Measurements from ENCODE around the gene PFDN4. TPM values are rescaled to one million over a fixed set of nuclear protein-coding genes. Genes with fewer than 3 reads are reported as not detected.

PFDN4 gene
- total RNA-seq, 4 donors from 2014 or later = 36.8 to 90.2 (median 64.8) TPM

DNA sequence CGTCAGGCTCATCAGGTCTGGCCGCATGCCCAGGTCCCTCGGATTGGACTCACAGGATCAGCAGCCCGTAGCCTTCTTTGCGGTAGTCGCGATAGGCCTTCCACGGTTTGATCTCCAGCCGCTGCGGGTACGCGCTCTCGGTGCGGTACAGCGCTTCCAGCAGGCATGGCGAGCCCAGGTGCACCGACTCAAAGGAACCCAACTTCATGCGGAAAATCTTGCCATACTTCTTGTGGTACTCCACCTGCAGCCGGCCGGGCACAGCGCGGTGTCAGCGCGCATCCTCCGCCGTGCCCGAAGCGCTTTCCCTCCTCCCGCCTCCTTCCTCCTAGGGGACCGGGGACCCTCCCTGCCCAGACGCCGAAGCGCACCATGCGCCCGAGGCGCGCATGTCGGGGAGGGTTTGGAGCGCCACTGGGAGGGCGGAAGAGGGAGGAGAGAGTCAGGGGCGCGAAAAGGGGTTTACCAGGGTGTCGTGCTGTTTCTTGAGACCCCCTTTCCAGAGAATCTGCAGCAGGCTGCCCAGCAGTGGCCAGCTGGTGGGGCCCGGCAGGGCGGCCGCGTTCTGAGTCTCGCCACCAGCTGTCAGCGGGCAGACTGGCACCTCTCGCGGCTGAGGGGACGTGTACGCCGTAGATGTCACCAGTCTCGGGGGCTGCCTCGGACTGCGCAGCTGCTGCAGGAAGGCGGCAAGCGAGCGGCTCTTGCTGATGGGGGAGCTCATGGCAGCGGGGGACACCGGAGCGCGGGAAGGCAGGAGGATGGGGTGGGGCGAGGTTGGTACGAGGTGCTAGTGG is 34.8 kb upstream of the PFDN4 start:
- no peak for ATAC-seq
- in situ Hi-C loops (cut with MboI; ENCODE audit: low sequenced_read_pairs in 4 of 4) = no loop called here
- H3K4me1 ChIP-seq = peaks cover 0 to 10% of the 10 kb centered on the region in 2 donors
- TF ChIP-seq, protein P1, sequence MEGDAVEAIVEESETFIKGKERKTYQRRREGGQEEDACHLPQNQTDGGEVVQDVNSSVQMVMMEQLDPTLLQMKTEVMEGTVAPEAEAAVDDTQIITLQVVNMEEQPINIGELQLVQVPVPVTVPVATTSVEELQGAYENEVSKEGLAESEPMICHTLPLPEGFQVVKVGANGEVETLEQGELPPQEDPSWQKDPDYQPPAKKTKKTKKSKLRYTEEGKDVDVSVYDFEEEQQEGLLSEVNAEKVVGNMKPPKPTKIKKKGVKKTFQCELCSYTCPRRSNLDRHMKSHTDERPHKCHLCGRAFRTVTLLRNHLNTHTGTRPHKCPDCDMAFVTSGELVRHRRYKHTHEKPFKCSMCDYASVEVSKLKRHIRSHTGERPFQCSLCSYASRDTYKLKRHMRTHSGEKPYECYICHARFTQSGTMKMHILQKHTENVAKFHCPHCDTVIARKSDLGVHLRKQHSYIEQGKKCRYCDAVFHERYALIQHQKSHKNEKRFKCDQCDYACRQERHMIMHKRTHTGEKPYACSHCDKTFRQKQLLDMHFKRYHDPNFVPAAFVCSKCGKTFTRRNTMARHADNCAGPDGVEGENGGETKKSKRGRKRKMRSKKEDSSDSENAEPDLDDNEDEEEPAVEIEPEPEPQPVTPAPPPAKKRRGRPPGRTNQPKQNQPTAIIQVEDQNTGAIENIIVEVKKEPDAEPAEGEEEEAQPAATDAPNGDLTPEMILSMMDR (IDR thresholded peaks at IDR 0.05 in 4 of 5, conservative IDR thresholded peaks at IDR 0.05 in 1 of 5) = no peak
- no peak for TF ChIP-seq POLR2A (IDR thresholded peaks at IDR 0.05)
- no peak overlapping the region for H3K27ac ChIP-seq
- H3K9me3 ChIP-seq = no peaks in the 10 kb centered on the region
- peak overlapping the region in 1 of 4 donors; percentile 10 for H3K4me3 ChIP-seq
- no peak for DNase-seq
- intact Hi-C loops (cut with DNase I; ENCODE audit: low total_unique reads) = no loop called here
- H3K27me3 ChIP-seq = peaks cover 60 to 62% (median 62%) of the 10 kb centered on the region in 3 donors
- H3K36me3 ChIP-seq = no peaks in the 10 kb centered on the region

DNA sequence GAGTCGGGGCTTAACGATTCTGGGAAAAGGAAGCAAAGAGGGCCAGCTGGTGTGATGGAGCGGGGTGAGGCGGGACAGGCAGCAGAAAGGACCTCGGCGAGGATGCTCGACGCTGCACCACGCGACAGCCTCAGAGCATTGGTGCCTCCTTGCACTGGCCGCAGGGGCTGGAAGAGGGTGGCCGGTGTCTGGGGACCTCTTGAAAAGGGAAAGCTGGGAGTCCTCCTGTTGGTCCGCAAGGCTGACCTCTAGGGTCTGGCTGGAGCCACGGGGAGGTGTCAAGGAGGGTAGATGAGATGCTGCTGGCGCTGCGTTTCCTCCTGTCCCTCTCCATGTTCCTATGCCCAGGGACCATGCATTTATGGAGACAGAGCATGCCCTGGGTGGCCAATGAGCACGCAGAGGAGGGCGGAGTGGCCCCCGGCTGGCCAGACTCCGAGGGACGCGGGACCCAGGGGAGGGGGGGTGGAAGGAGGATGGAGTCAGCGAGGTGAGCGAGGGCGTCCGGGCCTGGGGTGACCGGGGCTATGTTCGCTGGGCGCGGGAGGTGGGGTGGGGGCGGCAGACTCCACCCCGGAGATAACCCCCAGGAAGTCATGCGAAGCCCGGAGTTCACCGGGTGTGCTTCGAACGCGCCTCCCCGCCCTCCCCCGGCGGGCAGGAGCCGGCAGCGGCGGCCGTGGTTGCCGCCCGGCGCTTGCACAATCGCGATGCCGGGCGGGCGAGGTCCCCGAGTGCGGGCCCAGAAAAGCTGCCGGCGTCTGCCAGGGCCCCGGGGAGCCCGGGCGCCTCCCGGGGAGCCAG is 34.0 kb upstream of the PFDN4 start, which contains the start of gene CYP24A1:
TSS of gene CYP24A1 (minus strand) at position 334 of the 804 bp plus-strand sequence. CDS start 407 bp downstream, outside the sequence.
- peak within 1 kb of the TSS in 1 of 4 donors; percentile 10 for H3K4me3 ChIP-seq
- in situ Hi-C loops (cut with MboI; ENCODE audit: low sequenced_read_pairs in 4 of 4) (no loop called here), intact Hi-C loops (cut with DNase I; ENCODE audit: low total_unique reads) (no loop called here)
- peaks cover 59 to 62% (median 60%) of the 10 kb centered on the region in 3 donors for H3K27me3 ChIP-seq
- ATAC-seq (no peak), DNase-seq (no peak)
- H3K9me3 ChIP-seq = no peaks in the 10 kb centered on the region
- H3K27ac ChIP-seq = no peak within 1 kb of the TSS
- H3K36me3 ChIP-seq = no peaks in the 10 kb centered on the region
- H3K4me1 ChIP-seq = peaks cover 0 to 10% of the 10 kb centered on the region in 2 donors
- no peak for TF ChIP-seq POLR2A (IDR thresholded peaks at IDR 0.05)

GRCh38 chr20:54174457-54175175 is 33.3 kb upstream of the PFDN4 start:
- intact Hi-C loops (cut with DNase I; ENCODE audit: low total_unique reads) = no loop called here
- Histone ChIP-seq H3K4me3 (no peak overlapping the region), H3K4me1 (peaks cover 0 to 10% of the 10 kb centered on the region in 2 donors), H3K9me3 (no peaks in the 10 kb centered on the region), H3K36me3 (no peaks in the 10 kb centered on the region), H3K27me3 (peaks cover 52 to 59% (median 54%) of the 10 kb centered on the region in 3 donors), H3K27ac (no peak overlapping the region)
- in situ Hi-C loops (cut with MboI; ENCODE audit: low sequenced_read_pairs in 4 of 4) = no loop called here
- TF ChIP-seq, protein P1 (IDR thresholded peaks at IDR 0.05 in 4 of 5, conservative IDR thresholded peaks at IDR 0.05 in 1 of 5) = no peak
- no peak for TF ChIP-seq POLR2A (IDR thresholded peaks at IDR 0.05)
- no peak for DNase-seq
- no peak for ATAC-seq

DNA sequence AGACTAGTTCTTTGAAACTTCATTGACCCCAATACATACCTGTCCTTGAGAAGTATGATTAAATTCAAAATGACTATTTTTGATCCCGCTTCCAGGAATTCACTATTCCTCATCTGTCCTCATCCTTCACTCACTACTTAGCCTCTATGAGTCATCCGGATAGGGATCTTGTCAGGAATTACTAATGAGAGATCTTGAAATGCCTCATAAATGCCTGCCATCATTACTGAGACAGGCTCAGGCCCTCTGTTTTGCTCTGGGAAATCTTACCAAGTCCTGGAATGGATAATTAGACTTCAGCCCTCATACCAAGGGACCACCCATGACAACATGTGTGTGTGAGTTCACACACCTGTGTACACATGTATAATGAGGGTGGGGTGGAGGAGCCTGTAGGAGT is 31.3 kb upstream of the PFDN4 start:
- TF ChIP-seq POLR2A (IDR thresholded peaks at IDR 0.05) = no peak
- TF ChIP-seq, protein P1 (IDR thresholded peaks at IDR 0.05 in 4 of 5, conservative IDR thresholded peaks at IDR 0.05 in 1 of 5) = no peak
- H3K27me3 ChIP-seq = peaks cover 38 to 50% (median 44%) of the 10 kb centered on the region in 3 donors
- H3K9me3 ChIP-seq = no peaks in the 10 kb centered on the region
- peaks cover 0 to 10% of the 10 kb centered on the region in 2 donors for H3K4me1 ChIP-seq
- H3K4me3 ChIP-seq = no peak overlapping the region
- no peak overlapping the region for H3K27ac ChIP-seq
- no peak for DNase-seq
- no peak for ATAC-seq
- no peaks in the 10 kb centered on the region for H3K36me3 ChIP-seq
- in situ Hi-C loops (cut with MboI; ENCODE audit: low sequenced_read_pairs in 4 of 4) (no loop called here), intact Hi-C loops (cut with DNase I; ENCODE audit: low total_unique reads) (no loop called here)
